GM18907 (cell line): Measurements from ENCODE around the gene SLC2A14.
"Not testable (repeated sequence)": the region's sequence is repeated elsewhere in the genome, so short reads cannot be mapped to it uniquely, and the experiment has no call there.

Experiments used
- ATAC-seq: cut with Tn5 transposase; IDR thresholded peaks from one replicate; pipeline ENCODE4 v1.9.1; 2021; ENCODE audit warnings: mild to moderate bottlenecking, moderate library complexity; ENCODE audit not compliant: unreplicated experiment

The SLC2A14 gene

DNA sequence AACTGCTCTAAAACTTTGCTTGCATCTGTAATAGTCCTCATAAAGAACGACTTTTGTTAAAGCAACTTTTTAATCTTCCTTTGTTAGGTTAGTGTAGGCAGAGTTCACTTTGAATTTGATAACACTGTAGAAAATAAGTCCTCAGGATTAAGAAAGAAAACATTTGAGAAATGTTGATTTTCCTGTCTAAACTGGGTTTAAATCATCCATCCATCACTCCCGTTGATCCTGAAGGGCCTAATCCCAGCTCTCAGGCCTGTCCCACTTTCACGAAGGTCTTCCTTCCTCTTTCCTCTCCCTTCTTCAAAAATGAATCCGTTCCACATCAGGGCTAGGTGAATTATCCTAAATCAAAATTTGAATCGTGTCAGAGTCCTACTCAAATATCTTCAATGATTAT is 36.9 kb downstream of the SLC2A14 start:
- no peak for ATAC-seq

DNA sequence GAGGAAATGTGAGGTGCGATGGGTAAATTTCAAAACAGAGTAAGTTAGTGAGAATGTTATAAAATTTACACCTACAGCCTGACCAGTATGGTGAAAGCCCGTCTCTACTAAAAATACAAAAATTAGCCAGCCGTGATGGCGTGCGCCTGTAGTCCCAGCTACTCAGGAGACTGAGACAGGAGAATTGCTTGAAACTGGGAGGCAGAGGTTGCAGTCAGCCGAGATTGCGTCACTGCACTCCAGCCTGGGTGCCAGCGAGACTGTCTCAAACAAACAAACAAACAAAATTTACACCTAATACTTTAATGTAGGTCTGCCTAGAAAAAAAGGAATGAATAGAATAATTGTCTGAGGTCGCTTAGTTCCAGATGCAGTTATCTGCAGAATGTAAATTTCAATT is 37.6 kb downstream of the SLC2A14 start:
- ATAC-seq = no peak

- no peak for ATAC-seq
Observed at GRCh38 chr12:7834701-7835100, 38.0 kb downstream of the SLC2A14 start.

- no peak for ATAC-seq
Observed at GRCh38 chr12:7833831-7834230, 38.9 kb downstream of the SLC2A14 start.

GRCh38 chr12:7833201-7833600 is 39.5 kb downstream of the SLC2A14 start:
- ATAC-seq = not testable (repeated sequence)

- ATAC-seq = no peak
Observed at GRCh38 chr12:7832059-7832696, 40.5 kb downstream of the SLC2A14 start.

GRCh38 chr12:7829737-7830136 is 43.0 kb downstream of the SLC2A14 start:
- ATAC-seq = not testable (repeated sequence)

DNA sequence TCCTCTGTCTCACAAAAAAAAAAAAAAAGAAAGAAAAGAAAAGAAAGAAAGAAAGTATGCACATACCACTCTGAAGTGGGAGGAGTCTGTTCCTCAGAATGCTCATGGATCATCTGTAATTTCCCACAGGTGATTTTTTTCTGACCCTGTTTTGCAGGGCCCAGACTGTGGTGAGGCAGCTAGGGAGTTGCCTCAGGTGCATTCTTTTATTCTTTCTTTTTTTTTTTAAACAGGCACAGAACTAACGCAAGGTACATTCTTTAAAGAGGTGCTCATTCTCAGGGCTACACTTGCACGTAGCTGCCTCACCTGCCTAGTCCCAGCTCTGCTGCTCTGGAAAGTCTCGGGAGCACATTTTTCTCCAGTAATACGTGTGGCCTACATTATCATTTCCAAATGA is 47.0 kb downstream of the SLC2A14 start:
- ATAC-seq = not testable (repeated sequence)

DNA sequence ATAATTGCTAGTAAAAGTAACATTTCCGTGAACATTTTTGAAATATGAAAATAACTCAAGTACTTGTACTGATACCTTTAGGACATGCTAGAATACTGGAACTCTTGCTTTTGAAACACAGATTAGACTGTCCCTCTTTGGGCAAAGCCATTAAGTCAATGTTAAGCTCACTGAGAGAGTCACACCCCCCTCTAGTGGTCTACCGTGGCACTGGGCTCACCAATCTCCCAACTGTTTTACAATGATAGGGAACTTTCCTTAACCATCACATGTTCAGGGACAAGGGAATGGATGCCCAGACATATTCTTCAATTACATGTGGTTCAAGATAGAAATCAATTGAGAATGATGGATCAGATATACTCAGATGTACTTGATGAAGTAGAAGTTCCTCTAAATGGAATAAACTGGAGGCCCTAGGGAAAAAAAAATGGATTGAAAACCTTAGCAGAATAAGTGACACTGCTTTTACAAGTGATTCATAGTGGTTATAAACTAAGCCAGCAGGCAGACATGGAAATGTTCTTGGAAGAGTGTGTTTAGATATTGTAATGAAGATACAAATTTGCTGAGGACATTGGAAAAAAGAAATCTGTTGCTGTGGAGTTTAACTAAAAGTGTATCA is 65.7 kb downstream of the SLC2A14 start:
- no peak for ATAC-seq

GRCh38 chr12:7806319-7806718 is 66.4 kb downstream of the SLC2A14 start:
- ATAC-seq = not testable (repeated sequence)

GRCh38 chr12:7801460-7801859 is 71.3 kb downstream of the SLC2A14 start:
- ATAC-seq = no peak

DNA sequence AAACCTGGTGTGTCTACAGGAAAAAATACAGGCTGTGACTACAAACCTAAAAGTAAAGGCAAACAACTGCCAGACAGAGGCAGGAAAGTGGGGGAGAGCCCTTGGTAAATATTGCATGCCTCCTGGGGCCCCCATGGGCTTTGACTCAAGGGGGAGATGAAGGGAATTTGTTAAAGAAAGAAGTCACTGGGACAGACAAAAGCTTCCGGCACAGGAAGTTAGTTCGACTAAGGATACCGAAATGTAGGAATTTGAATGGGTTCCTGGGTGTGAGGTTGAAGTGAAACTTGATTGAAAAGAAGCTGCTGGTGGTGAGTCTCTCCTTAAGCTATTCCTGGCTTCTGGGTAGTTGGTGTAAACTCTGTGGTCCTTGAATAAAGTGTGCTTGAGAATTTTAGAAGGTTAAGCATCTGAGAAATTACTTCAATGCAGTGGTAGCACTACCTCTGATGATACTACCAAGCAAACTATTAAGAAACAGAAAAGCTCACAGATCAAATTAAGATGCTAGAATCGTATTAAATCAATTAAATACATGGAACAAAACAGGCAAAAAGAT is 73.9 kb downstream of the SLC2A14 start:
- ATAC-seq = not testable (repeated sequence)

DNA sequence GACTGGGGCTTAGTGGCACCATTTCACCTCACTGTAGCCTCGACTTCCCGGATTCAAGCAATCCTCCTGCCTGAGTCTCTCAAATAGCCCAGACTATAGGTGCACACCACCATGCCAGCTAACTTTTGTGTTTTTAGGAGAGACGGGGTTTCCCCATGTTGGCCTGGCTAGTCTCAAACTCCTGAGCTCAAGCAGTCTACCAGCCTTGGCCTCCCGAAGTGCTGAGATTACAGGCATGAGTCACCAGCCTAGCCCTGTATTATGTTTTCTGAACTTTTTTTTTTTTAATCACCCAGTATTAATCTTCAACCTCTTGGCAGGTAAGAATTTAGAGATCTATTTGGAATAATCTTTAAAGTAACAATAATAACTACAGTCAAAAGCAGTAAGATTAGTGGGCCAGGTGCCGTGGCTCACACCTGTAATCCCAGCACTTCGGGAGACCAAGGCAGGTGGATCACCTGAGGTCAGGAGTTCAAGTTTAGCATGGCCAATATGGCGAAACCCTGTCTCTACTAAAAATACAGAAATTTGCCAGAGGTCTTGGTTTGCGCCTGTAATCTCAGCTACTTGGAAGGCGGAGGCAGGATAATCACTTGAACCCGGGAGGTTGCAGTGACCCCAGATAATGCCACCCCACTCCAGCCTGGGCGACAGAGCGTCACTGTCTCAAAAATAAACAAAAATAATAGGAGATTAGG is 74.9 kb downstream of the SLC2A14 start:
- ATAC-seq = no peak

DNA sequence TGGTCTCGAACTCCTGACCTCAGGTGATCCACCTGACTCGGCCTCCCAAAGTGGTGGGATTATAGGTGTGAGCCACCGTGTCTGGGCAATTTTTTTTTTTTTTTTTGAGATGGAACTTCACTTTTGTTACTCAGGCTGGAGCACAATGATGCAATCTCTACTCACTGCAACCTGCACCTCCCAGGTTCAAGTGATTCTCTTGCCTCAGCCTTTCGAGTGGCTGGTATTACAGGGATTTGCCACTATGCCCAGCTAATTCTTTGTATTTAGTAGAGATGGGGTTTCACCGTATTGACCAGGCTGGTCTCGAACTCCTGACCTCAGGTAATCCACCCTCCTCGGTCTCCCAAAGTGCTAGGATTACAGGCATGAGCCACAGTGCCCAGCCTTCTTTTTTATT is 75.4 kb downstream of the SLC2A14 start:
- ATAC-seq = not testable (repeated sequence)

- ATAC-seq = no peak
Observed at GRCh38 chr12:7793211-7793610, 79.5 kb downstream of the SLC2A14 start.

DNA sequence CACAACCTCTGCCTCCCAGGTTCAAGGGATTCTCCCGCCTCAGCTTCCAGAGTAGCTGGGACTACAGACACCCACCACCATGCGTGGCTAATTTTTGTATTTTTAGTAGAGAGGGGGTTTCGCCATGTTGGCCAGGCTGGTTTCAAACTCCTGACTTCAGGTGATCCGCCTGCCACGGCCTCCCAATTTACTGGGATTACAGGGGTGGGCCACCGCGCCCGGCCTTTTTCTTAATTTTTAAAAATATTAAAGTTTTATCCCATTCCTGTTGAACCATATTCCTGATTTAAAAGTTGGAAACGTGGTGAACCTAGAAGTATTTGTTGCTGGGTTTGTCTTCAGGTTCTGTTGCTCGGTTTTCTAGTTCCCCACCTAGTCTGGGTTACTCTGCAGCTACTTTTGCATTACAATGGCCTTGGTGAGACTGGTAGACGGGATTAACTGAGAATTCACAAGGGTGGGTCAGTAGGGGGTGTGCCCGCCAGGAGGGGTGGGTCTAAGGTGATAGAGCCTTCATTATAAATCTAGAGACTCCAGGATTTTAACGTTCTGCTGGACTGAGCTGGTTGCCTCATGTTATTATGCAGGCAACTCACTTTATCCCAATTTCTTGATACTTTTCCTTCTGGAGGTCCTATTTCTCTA is 83.7 kb downstream of the SLC2A14 start, which contains the start of gene NANOG:
NANOG (plus strand) TSS at position 519 of the 645 bp plus-strand sequence. CDS start 213 bp downstream, outside the sequence.
- ATAC-seq = not testable (repeated sequence)

GRCh38 chr12:7788294-7788660 is 84.4 kb downstream of the SLC2A14 start:
- no peak for ATAC-seq

DNA sequence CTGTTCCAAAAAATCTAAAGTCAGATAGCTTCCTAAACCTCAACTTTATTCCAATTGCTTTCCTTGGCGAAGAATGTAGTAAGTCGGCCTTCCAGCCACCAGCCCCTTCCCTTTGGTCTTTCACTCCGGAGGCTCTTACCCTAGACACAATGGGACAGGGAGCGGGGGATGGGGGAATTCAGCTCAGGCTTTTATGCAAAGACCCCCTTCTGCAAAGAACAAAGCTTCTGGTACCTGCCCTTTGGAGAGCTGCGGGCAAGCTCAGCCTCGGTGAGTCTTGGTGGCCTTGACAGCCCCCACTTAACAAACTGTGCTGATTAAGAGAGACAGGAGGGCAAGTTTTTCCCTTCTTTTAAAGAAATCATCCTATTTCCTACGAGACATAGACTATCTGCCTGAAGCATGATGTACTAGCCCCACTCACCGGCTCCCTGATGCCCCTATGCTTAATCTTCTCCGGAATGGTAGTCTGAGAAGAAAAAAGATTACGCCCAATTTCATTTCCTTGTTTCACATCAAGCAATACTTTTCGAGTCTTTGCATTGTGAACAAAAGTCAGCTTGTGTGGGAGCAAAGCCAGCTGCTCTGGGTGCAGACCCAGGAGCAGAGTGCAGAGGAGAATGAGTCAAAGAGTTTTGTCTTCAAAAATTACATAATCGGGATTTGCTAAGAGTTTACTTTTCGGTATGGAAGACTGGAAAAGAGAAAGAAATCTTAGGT is 85.0 kb downstream of the SLC2A14 start:
- ATAC-seq = no peak

DNA sequence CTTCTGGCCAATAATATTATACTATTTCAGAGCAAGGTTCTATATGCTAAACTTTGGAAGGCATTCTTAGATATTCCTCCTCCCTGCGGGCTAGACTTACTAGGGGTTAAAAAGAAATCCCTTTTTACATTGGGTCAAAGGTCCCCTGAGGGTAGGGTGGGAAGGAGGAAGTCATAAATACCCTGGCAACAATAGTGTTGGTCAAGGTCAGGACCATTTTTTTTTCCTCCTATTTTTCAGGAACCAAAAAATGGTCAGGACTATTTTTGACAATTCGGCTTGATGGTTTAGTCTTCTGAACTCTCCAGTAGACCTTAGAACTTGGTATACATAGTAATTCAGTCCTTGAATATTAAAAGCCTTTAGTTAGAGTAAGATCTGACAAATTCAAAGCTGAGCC is 88.0 kb downstream of the SLC2A14 start:
- no peak for ATAC-seq

GRCh38 chr12:7783433-7783832 is 89.3 kb downstream of the SLC2A14 start:
- not testable (repeated sequence) for ATAC-seq

DNA sequence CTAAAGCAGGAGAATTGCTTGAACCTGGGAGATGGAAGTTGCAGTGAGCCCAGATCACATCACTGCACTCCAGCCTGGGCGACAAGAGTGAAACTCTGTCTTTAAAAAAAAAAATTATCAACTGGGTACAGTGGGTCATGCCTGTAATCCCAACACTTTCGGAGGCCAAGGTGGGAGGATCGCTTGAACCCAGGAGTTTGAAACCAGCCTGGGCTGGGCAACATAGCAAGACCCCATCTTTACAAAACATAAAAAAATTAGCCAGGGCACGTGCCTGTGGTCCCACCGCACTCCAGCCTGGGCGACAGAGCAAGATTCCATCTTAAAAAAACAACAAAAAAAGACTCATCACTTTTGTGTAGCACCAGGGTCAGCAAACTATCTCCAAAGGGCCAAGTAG is 90.7 kb downstream of the SLC2A14 start:
- ATAC-seq = no peak
